HepG2 (cell line): ENCODE results near the gene MB. TPM values are rescaled to one million over a fixed set of nuclear protein-coding genes. Genes with fewer than 3 reads are reported as not detected.

Experiments
- ATAC-seq: fragments of 200-7000 bp; cut with Tn5 transposase; 3 replicates; pipeline ENCODE4 v1.9.1; 2020; ENCODE audit warnings: mild to moderate bottlenecking, moderate library complexity
- BruUV-seq: library from RNA; stranded (reverse); fragments of 400-500 nt; replicated peaks from 2 replicates; lab custom pipeline; 2021; lab: Mats Ljungman, UMichigan
- CTCF ChIA-PET: fragments of 300-600 bp; formaldehyde crosslinking; extraction: SDS; loops from one replicate; lab custom pipeline; 2021; ENCODE audit warnings: low total read pairs, inconsistent platforms, low intra/inter-chr PET ratio; lab: Yijun Ruan, JAX
- POLR2A ChIA-PET: fragments of 350-600 bp; sonication (Branson Sonifier 250); formaldehyde crosslinking; loops from one replicate; lab custom pipeline; 2020; ENCODE audit warnings: antibody characterized with exemption, inconsistent platforms; lab: Yijun Ruan, JAX
- DNase-seq: peaks from one replicate; pipeline ENCODE4 v3.0.0-alpha.2; 2015; ENCODE audit warnings: low spot score
- FAIRE-seq: peaks from 3 replicates; lab custom pipeline; 2011; peaks lifted over from hg19 to GRCh38; lab: Jason Lieb, UNC
- H2AFZ ChIP-seq: one replicate; pipeline ENCODE4 v1.6.1; 2011; ENCODE audit warnings: low read length, inconsistent platforms
- H3K27ac ChIP-seq: fragments of 300-600 bp; 3 replicates; pipeline ENCODE4 v1.8.0; 2011; ENCODE audit warnings: mixed run types, mild to moderate bottlenecking, mixed read lengths, low read length, inconsistent platforms; ENCODE audit not compliant: insufficient read depth; ENCODE audit errors: extremely low read length
- H3K27me3 ChIP-seq, 2 experiments: fragments of 200-600 bp in 1 of 2; 2 replicates in 1 of 2; 3 replicates in 1 of 2; pipeline versions ENCODE4 v1.6.0 to v1.8.0; 2011; ENCODE audit warnings: low read length in 2 of 2, mild to moderate bottlenecking in 2 of 2, moderate library complexity in 2 of 2, inconsistent platforms in 1 of 2; ENCODE audit not compliant: insufficient read depth in 2 of 2, control insufficient read depth in 1 of 2
- H3K36me3 ChIP-seq, 2 experiments: fragments of 200-600 bp in 1 of 2; replicated peaks in 1 of 2; 2 replicates in 1 of 2; 3 replicates in 1 of 2; pipeline versions ENCODE4 v1.5.1 to v1.8.0; 2011; ENCODE audit warnings: low read length in 2 of 2, inconsistent platforms in 1 of 2; ENCODE audit not compliant: insufficient read depth in 2 of 2, control insufficient read depth in 1 of 2
- H3K4me1 ChIP-seq: 2 replicates; pipeline ENCODE4 v1.5.1; 2012; ENCODE audit warnings: low read length, inconsistent platforms; ENCODE audit not compliant: insufficient read depth
- H3K4me2 ChIP-seq: 2 replicates; pipeline ENCODE4 v1.6.0; 2011; ENCODE audit warnings: low read depth, low read length, inconsistent platforms
- H3K4me3 ChIP-seq, 3 experiments: fragments of 200-600 bp in 1 of 3; sonication (generic), shearing (Covaris generic) in 1 of 3; replicated peaks in 1 of 3; 2 replicates each; pipeline ENCODE4 v1.5.1; 2011 to 2016; ENCODE audit warnings: low read length in 3 of 3, inconsistent platforms in 2 of 3, low read depth in 2 of 3, mild to moderate bottlenecking in 2 of 3, control low read depth in 1 of 3, mixed read lengths in 1 of 3; ENCODE audit not compliant: insufficient read depth in 1 of 3
- H3K79me2 ChIP-seq: one replicate; pipeline ENCODE4 v1.6.1; 2011; ENCODE audit warnings: low read length, inconsistent platforms; ENCODE audit not compliant: insufficient read depth
- H3K9ac ChIP-seq: 2 replicates; pipeline ENCODE4 v1.6.0; 2011; ENCODE audit warnings: mild to moderate bottlenecking, low read depth, low read length, inconsistent platforms; ENCODE audit not compliant: insufficient read depth
- H3K9me3 ChIP-seq: 2 replicates; pipeline ENCODE4 v1.5.1; 2012; ENCODE audit warnings: mild to moderate bottlenecking, low read length
- H4K20me1 ChIP-seq: 2 replicates; pipeline ENCODE4 v1.6.0; 2011; ENCODE audit warnings: inconsistent platforms, mild to moderate bottlenecking, low read length, moderate library complexity; ENCODE audit not compliant: insufficient read depth
- ARHGAP35 ChIP-seq: sonication (generic); formaldehyde crosslinking; IDR thresholded peaks from 2 replicates; pipeline ENCODE4 v1.9.0; 2022; ENCODE audit warnings: mild to moderate bottlenecking, inconsistent platforms, moderate library complexity, missing genetic modification reagents, borderline replicate concordance
- ARID3A ChIP-seq: IDR thresholded peaks from 2 replicates; pipeline ENCODE4 v1.6.1; 2012; ENCODE audit warnings: low read depth, low read length, improper control_type of control experiment
- FOXP4 ChIP-seq: sonication (generic); formaldehyde crosslinking; IDR thresholded peaks from 2 replicates; pipeline ENCODE4 v1.4.0; 2020; ENCODE audit warnings: missing genetic modification reagents
- HNF1B ChIP-seq: sonication (generic); formaldehyde crosslinking; IDR thresholded peaks from 2 replicates; pipeline ENCODE4 v1.5.1; 2020; ENCODE audit warnings: mild to moderate bottlenecking, moderate library complexity, missing genetic modification reagents
- NFATC3 ChIP-seq: sonication (generic); formaldehyde crosslinking; IDR thresholded peaks from 2 replicates; pipeline ENCODE4 v1.5.1; 2020; ENCODE audit warnings: mild to moderate bottlenecking, missing genetic modification reagents
- NFE2L1 ChIP-seq: sonication (generic); formaldehyde crosslinking; IDR thresholded peaks from 2 replicates; pipeline ENCODE4 v1.4.0; 2020; ENCODE audit warnings: missing genetic modification reagents, mild to moderate bottlenecking, borderline replicate concordance
- NFYC ChIP-seq: IDR thresholded peaks from 2 replicates; pipeline ENCODE4 v1.6.1; 2016; ENCODE audit warnings: missing genetic modification reagents, missing compliant biosample characterization
- THAP9 ChIP-seq: sonication (generic); formaldehyde crosslinking; IDR thresholded peaks from 2 replicates; pipeline ENCODE4; 2020; ENCODE audit warnings: missing genetic modification reagents, mild to moderate bottlenecking, borderline replicate concordance
- ZFP37 ChIP-seq: sonication (generic); formaldehyde crosslinking; IDR thresholded peaks from 2 replicates; pipeline ENCODE4 v1.4.0; 2020; ENCODE audit warnings: missing genetic modification reagents, borderline replicate concordance
- ZMAT5 ChIP-seq: sonication (generic); formaldehyde crosslinking; IDR thresholded peaks from 2 replicates; pipeline ENCODE4 v1.5.0; 2020; ENCODE audit warnings: mild to moderate bottlenecking, low read depth, missing genetic modification reagents, borderline replicate concordance
- ZNF256 ChIP-seq: sonication (generic); formaldehyde crosslinking; conservative IDR thresholded peaks from 2 replicates; pipeline ENCODE4 v1.4.0; 2020; ENCODE audit warnings: missing genetic modification reagents
- ZNF501 ChIP-seq: sonication (generic); formaldehyde crosslinking; IDR thresholded peaks from 2 replicates; pipeline ENCODE4 v1.5.1; 2020; ENCODE audit warnings: mild to moderate bottlenecking, moderate library complexity, missing genetic modification reagents
- ZNF629 ChIP-seq: sonication (generic); formaldehyde crosslinking; conservative IDR thresholded peaks from 2 replicates; pipeline ENCODE4 v1.5.0; 2020; ENCODE audit warnings: missing genetic modification reagents
- ZNF772 ChIP-seq: sonication (generic); formaldehyde crosslinking; IDR thresholded peaks from 2 replicates; pipeline ENCODE4 v1.5.0; 2020; ENCODE audit warnings: mild to moderate bottlenecking, missing genetic modification reagents
- ZNF790 ChIP-seq: sonication (generic); formaldehyde crosslinking; IDR thresholded peaks from 2 replicates; pipeline ENCODE4 v1.8.0; 2022; ENCODE audit warnings: missing genetic modification reagents, mild to moderate bottlenecking, borderline replicate concordance
- ZNF879 ChIP-seq: sonication (generic); formaldehyde crosslinking; IDR thresholded peaks from 2 replicates; pipeline ENCODE4 v1.8.1; 2023; ENCODE audit warnings: missing genetic modification reagents
- WGBS: methylation state at CpG from one replicate; pipeline ENCODE4 v1.1.6; 2017; ENCODE audit warnings: low lambda C conversion rate; 5-methylcytosine and 5-hydroxymethylcytosine counted together
- in situ Hi-C: cut with HindIII; loops from 2 replicates; pipeline ENCODE4 v1.10.0; 2017; ENCODE audit warnings: low pct_unique_long_range_greater_than_20kb; ENCODE audit not compliant: extremely low pct_ligation_motif_present
- intact Hi-C: fragments of 100-400 bp; cut with micrococcal nuclease; formaldehyde crosslinking; loops from one replicate; pipeline ENCODE4 v1.10.0; 2022; ENCODE audit not compliant: unreplicated experiment
- polyA plus RNA-seq, 8 experiments: library from polyadenylated mRNA; depleted of rRNA in 3 of 8; stranded (reverse) in 7 of 8; unstranded in 1 of 8; fragments of >200 nt; fragmentation: Illumina TruSeq in 4 of 8; extraction: Trizol in 4 of 8; gene quantifications; 2 replicates each; pipeline versions ENCODE4 v1.2.1 to v1.2.3, GENCODE V29; 2011 to 2016; ENCODE audit warnings: low read depth in 4 of 8, missing spikeins in 1 of 8, mixed read lengths in 1 of 8; ENCODE audit not compliant: insufficient read depth in 1 of 8
- total RNA-seq, 5 experiments: library from RNA; depleted of rRNA; stranded (reverse); fragments of >200 nt; fragmentation: Illumina TruSeq; extraction: Trizol; gene quantifications; 2 replicates each; pipeline ENCODE4 v1.2.3, GENCODE V29; 2016; ENCODE audit warnings: low read depth in 1 of 5

The MB gene
- total and polyA plus RNA-seq, 2 of the 13 experiments (the other 11 are each of a cell fraction or from before 2014, with no cell fraction given): 0.07 TPM; not detected in 1

GRCh38 chr22:35630387-35630793 lies 13.3 kb upstream of the MB start:
- H3K36me3 ChIP-seq: no peaks in the 10 kb centered on the region
- intact Hi-C loops (loop anchor here (2.0 kb wide), 1 partner anchor 212 kb away; no protein-coding TSS in a partner anchor), in situ Hi-C loops (loop anchor here (10.0 kb wide), 2 partner anchors 104 to 204 kb away; no protein-coding TSS in a partner anchor)
- H3K4me2 ChIP-seq: peak overlapping the region; percentile 23; the same call in 1 of the 2 replicates
- H3K9ac ChIP-seq: no peak overlapping the region
- no TSS peak for BruUV-seq
- H3K4me1 ChIP-seq: peaks cover 21% of the 10 kb centered on the region
- no peaks in the 10 kb centered on the region for H3K79me2 ChIP-seq
- no peak for FAIRE-seq
- no peaks in the 10 kb centered on the region for H4K20me1 ChIP-seq
- ATAC-seq: peak; percentile 15
- no peaks in the 10 kb centered on the region for H3K27me3 ChIP-seq
- H2AFZ ChIP-seq: no peak overlapping the region
- DNase-seq: no peak
- WGBS: 54% methylated on average over 3 of the region's 4 CpGs
- no peaks in the 10 kb centered on the region for H3K9me3 ChIP-seq
- no peak overlapping the region for H3K27ac ChIP-seq
- H3K4me3 ChIP-seq: no peak overlapping the region
- ChIA-PET CTCF (no interaction called here), POLR2A (interaction anchor here (1.6 kb wide), 1 partner anchor 18 kb away, joined by 5 read pairs; the partner anchor contains the start of gene APOL6)
- TF ChIP-seq ZNF772: no peak
- TF ChIP-seq HNF1B: no peak
- no peak for TF ChIP-seq ZNF879
- no peak for TF ChIP-seq NFE2L1
- TF ChIP-seq ZNF629 (CRISPR knock-in tag): no peak
- TF ChIP-seq ARHGAP35: no peak
- TF ChIP-seq ZFP37: no peak
- no peak for TF ChIP-seq NFATC3 (CRISPR knock-in tag)
- TF ChIP-seq ARID3A: no peak
- TF ChIP-seq ZMAT5 (CRISPR knock-in tag): no peak
- TF ChIP-seq ZNF501 (CRISPR knock-in tag): no peak
- no peak for TF ChIP-seq ZNF256
- TF ChIP-seq FOXP4: no peak
- TF ChIP-seq NFYC (CRISPR knock-in tag): peak; percentile 18; the same call in 1 of the 2 replicates
- peak; percentile 23; the same call in 1 of the 2 replicates for TF ChIP-seq THAP9 (CRISPR knock-in tag)
- no peak for TF ChIP-seq ZNF790 (CRISPR knock-in tag)
